Measurements from ENCODE around the gene DNAJC2.

The DNAJC2 gene

DNA sequence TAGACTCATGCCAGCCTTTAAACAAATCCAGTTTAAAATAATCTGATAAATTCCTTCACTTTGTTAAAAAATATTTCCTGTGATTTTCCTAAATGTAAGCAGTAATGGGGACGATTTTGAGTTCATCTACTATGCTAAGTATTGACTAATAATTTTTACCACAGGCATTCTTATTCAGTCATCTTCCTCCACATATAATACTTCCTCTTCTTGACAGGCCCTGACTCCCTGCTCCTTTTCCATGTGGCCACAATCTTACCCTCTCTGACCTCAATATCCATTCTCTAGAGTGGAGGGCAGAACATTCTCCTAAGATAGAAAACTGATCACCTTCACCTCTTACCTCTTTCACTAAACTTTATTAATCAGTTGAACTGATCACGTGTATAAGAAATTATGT is 7.8 kb downstream of the DNAJC2 start:
- Histone ChIP-seq H3K9me2 (replicated peaks; ENCODE audit: insufficient read depth, low read length) (no peaks in the 10 kb centered on the region), H3K9me3 (replicated peaks; ENCODE audit: insufficient read depth, low read length) (no peaks in the 10 kb centered on the region), H4K20me1 (ENCODE audit: insufficient read depth, low read length) (no peaks in the 10 kb centered on the region), H3K9ac (ENCODE audit: low read length) (no peak overlapping the region), H3K4me3 (ENCODE audit: low read length) (no peak overlapping the region), H3K36me3 (replicated peaks; ENCODE audit: insufficient read depth, low read length) (peaks cover 19% of the 10 kb centered on the region), H3K79me2 (ENCODE audit: low read length) (peaks cover 62% of the 10 kb centered on the region), H2AFZ (ENCODE audit: low read length) (no peak overlapping the region), H3K4me2 (ENCODE audit: low read depth, low read length) (no peak overlapping the region), H3K27ac (ENCODE audit: low read length) (no peak overlapping the region), H3F3A (ENCODE audit: insufficient read depth, low read length) (no peaks in the 10 kb centered on the region), H3K4me1 (ENCODE audit: low read length) (no peaks in the 10 kb centered on the region), H3K27me3 (replicated peaks; ENCODE audit: insufficient read depth, low read length) (no peaks in the 10 kb centered on the region)
- TF ChIP-seq EZH2phosphoT487 (IDR thresholded peaks at IDR 0.05; ENCODE audit: low read length) (no peak), EZH2 (optimal IDR thresholded peaks at IDR 0.05; ENCODE audit: low read depth, low read length) (no peak)
- TF ChIP-seq, protein P1, sequence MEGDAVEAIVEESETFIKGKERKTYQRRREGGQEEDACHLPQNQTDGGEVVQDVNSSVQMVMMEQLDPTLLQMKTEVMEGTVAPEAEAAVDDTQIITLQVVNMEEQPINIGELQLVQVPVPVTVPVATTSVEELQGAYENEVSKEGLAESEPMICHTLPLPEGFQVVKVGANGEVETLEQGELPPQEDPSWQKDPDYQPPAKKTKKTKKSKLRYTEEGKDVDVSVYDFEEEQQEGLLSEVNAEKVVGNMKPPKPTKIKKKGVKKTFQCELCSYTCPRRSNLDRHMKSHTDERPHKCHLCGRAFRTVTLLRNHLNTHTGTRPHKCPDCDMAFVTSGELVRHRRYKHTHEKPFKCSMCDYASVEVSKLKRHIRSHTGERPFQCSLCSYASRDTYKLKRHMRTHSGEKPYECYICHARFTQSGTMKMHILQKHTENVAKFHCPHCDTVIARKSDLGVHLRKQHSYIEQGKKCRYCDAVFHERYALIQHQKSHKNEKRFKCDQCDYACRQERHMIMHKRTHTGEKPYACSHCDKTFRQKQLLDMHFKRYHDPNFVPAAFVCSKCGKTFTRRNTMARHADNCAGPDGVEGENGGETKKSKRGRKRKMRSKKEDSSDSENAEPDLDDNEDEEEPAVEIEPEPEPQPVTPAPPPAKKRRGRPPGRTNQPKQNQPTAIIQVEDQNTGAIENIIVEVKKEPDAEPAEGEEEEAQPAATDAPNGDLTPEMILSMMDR (IDR thresholded peaks at IDR 0.05; ENCODE audit: low read length): no peak
- no peak for DNase-seq

DNA sequence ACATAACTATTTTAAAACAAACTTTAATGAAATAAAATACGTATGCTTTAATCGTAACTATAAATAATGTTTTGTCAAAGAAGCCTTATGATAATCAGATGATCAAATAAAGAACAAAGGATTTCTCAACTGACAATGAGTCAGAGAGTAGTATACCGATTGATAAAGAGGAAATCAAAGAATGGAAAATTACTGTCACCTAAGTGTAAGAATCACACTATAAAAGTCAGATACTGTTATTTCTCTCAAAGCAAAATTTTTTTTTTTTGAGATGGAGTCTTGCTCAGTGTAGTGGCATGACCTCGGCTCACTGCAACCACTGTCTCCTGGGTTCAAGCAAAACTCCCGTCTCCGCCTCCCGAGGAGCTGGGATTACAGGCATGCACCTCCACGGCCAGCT is 18.8 kb downstream of the DNAJC2 start:
- TF ChIP-seq EZH2phosphoT487 (IDR thresholded peaks at IDR 0.05; ENCODE audit: low read length) (no peak), EZH2 (optimal IDR thresholded peaks at IDR 0.05; ENCODE audit: low read depth, low read length) (no peak)
- TF ChIP-seq, protein P1 (IDR thresholded peaks at IDR 0.05; ENCODE audit: low read length): no peak

DNA sequence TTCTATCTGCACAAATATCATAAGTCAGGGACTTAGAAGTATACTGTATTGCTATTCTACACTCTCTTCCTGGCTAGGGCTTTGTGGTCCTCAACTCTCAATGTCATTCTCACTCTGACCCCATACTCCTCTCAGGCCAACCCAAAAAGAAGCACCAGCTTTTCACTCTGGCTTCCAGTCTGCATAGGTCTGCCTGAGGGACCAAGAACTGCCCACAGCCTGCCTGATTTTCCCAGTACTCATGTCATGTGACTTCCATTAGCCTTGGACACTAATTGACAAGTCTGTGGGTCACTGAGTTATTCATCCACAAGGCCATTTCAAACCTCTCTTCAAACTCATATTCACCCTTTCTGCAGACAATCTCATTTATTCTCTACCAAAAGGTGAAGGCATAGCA is 27.6 kb downstream of the DNAJC2 start:
- no peak overlapping the region for H3K27ac ChIP-seq (ENCODE audit: low read length)
- no peaks in the 10 kb centered on the region for H4K20me1 ChIP-seq (ENCODE audit: insufficient read depth, low read length)
- no peak overlapping the region for H3K9ac ChIP-seq (ENCODE audit: low read length)
- no peaks in the 10 kb centered on the region for H3K9me3 ChIP-seq (replicated peaks; ENCODE audit: insufficient read depth, low read length)
- 0 out of 2 replicates have a peak, but pooled peaks cover 4% of the 10 kb centered on the region for H3F3A ChIP-seq (ENCODE audit: insufficient read depth, low read length)
- H3K9me2 ChIP-seq (replicated peaks; ENCODE audit: insufficient read depth, low read length): no peaks in the 10 kb centered on the region
- H3K79me2 ChIP-seq (ENCODE audit: low read length): peaks cover 15% of the 10 kb centered on the region; the same call in 1 of the 2 replicates
- TF ChIP-seq EZH2 (optimal IDR thresholded peaks at IDR 0.05; ENCODE audit: low read depth, low read length): no peak
- H3K36me3 ChIP-seq (replicated peaks; ENCODE audit: insufficient read depth, low read length): peaks cover 28% of the 10 kb centered on the region
- DNase-seq: no peak
- no peaks in the 10 kb centered on the region for H3K4me1 ChIP-seq (ENCODE audit: low read length)
- H2AFZ ChIP-seq (ENCODE audit: low read length): no peak overlapping the region
- H3K4me2 ChIP-seq (ENCODE audit: low read depth, low read length): no peak overlapping the region
- H3K4me3 ChIP-seq (ENCODE audit: low read length): no peak overlapping the region
- H3K27me3 ChIP-seq (replicated peaks; ENCODE audit: insufficient read depth, low read length): no peaks in the 10 kb centered on the region

More for the DNA sequence above, 18.8 kb downstream of the DNAJC2 start:
- H3K9me2 ChIP-seq (replicated peaks; ENCODE audit: insufficient read depth, low read length): no peaks in the 10 kb centered on the region
- H3F3A ChIP-seq (ENCODE audit: insufficient read depth, low read length): no peaks in the 10 kb centered on the region
- H3K9ac ChIP-seq (ENCODE audit: low read length): no peak overlapping the region
- no peak overlapping the region for H3K27ac ChIP-seq (ENCODE audit: low read length)
- H3K79me2 ChIP-seq (ENCODE audit: low read length): 0 out of 2 replicates have a peak, but pooled peaks cover 5% of the 10 kb centered on the region
- H3K36me3 ChIP-seq (replicated peaks; ENCODE audit: insufficient read depth, low read length): no peaks in the 10 kb centered on the region; the same call in 1 of the 2 replicates
- no peaks in the 10 kb centered on the region for H4K20me1 ChIP-seq (ENCODE audit: insufficient read depth, low read length)
- H3K4me3 ChIP-seq (ENCODE audit: low read length): no peak overlapping the region
- H3K4me2 ChIP-seq (ENCODE audit: low read depth, low read length): no peak overlapping the region
- H3K4me1 ChIP-seq (ENCODE audit: low read length): no peaks in the 10 kb centered on the region
- H3K9me3 ChIP-seq (replicated peaks; ENCODE audit: insufficient read depth, low read length): no peaks in the 10 kb centered on the region
- H3K27me3 ChIP-seq (replicated peaks; ENCODE audit: insufficient read depth, low read length): no peaks in the 10 kb centered on the region
- DNase-seq: no peak
- H2AFZ ChIP-seq (ENCODE audit: low read length): no peak overlapping the region

DNA sequence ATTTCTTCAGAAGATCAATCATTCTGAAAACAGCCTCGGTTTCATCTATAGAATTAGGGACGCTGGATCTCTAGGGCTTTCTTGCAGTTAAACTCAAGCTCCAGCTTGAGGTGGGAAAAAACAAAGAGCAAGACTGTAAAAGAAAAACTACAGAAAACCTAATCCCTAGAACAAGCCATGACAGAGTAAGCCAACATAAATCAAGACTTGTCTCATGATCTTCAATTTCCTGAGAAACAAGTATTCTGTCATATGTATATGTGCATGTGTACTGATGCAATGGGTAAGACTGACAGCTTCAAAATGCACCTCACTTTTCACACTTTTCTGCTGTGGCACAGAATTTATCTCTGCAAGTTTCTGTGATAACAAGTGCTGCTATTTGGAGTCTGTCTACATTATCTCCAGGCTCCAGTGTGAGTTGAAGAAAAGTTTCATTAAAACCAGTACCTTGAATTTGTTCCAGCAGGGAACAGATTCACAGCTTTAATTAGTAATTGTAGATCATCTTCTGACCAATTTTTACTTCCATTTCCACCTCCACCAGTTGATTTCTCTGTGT is 28.1 kb downstream of the DNAJC2 start:
- H4K20me1 ChIP-seq (ENCODE audit: insufficient read depth, low read length): no peaks in the 10 kb centered on the region
- H3K9me3 ChIP-seq (replicated peaks; ENCODE audit: insufficient read depth, low read length): no peaks in the 10 kb centered on the region
- H3K9ac ChIP-seq (ENCODE audit: low read length): no peak overlapping the region
- no peak for TF ChIP-seq EZH2phosphoT487 (IDR thresholded peaks at IDR 0.05; ENCODE audit: low read length)
- no peaks in the 10 kb centered on the region for H3K4me1 ChIP-seq (ENCODE audit: low read length)
- H3K27ac ChIP-seq (ENCODE audit: low read length): no peak overlapping the region
- H3F3A ChIP-seq (ENCODE audit: insufficient read depth, low read length): 0 out of 2 replicates have a peak, but pooled peaks cover 4% of the 10 kb centered on the region
- no peak for DNase-seq
- H3K4me2 ChIP-seq (ENCODE audit: low read depth, low read length): no peak overlapping the region
- peaks cover 15% of the 10 kb centered on the region; the same call in 1 of the 2 replicates for H3K79me2 ChIP-seq (ENCODE audit: low read length)
- H3K4me3 ChIP-seq (ENCODE audit: low read length): no peak overlapping the region
- H3K9me2 ChIP-seq (replicated peaks; ENCODE audit: insufficient read depth, low read length): no peaks in the 10 kb centered on the region
- peaks cover 34% of the 10 kb centered on the region for H3K36me3 ChIP-seq (replicated peaks; ENCODE audit: insufficient read depth, low read length)
- H2AFZ ChIP-seq (ENCODE audit: low read length): no peak overlapping the region
- no peaks in the 10 kb centered on the region for H3K27me3 ChIP-seq (replicated peaks; ENCODE audit: insufficient read depth, low read length)

All from MM.1S (cell line).